ENCODE measurements around the gene EMILIN2. TPM values are rescaled to one million over a fixed set of nuclear protein-coding genes. Genes with fewer than 3 reads are reported as not detected.

Gene EMILIN2
- total and polyA plus RNA-seq, 2 of the 13 experiments (the other 11 are each of a cell fraction or from before 2014, with no cell fraction given), result 7.6 to 8.2 TPM

GRCh38 chr18:2923464-2923863, 76.7 kb downstream of the EMILIN2 start:
- no peak overlapping the region for H3K4me3 ChIP-seq (replicated peaks in 1 of 3; ENCODE audit: insufficient read depth in 1 of 3, low read depth in 2 of 3, low read length in 3 of 3)
- H3K4me1 ChIP-seq (ENCODE audit: insufficient read depth, low read length), result no peaks in the 10 kb centered on the region
- no peak for FAIRE-seq
- H4K20me1 ChIP-seq (ENCODE audit: insufficient read depth, low read length), result no peaks in the 10 kb centered on the region
- H3K27me3 ChIP-seq (ENCODE audit: control insufficient read depth in 1 of 2, insufficient read depth in 2 of 2, low read length in 2 of 2), result no peaks in the 10 kb centered on the region
- H2AFZ ChIP-seq (ENCODE audit: low read length), result no peak overlapping the region
- POLR2A ChIA-PET, result interaction anchor here (2.1 kb wide), 1 partner anchor 17 kb away, joined by 6 read pairs; no protein-coding TSS in a partner anchor
- H3K9me3 ChIP-seq (ENCODE audit: low read length), result no peaks in the 10 kb centered on the region
- in situ Hi-C loops (cut with HindIII; ENCODE audit: extremely low pct_ligation_motif_present, low pct_unique_long_range_greater_than_20kb), result no loop called here
- no peak for ATAC-seq
- intact Hi-C loops (cut with micrococcal nuclease; ENCODE audit: unreplicated experiment), result no loop called here
- CTCF ChIA-PET (ENCODE audit: low intra/inter-chr PET ratio, low total read pairs), result no interaction called here
- no peak overlapping the region for H3K9ac ChIP-seq (ENCODE audit: insufficient read depth, low read depth, low read length)
- BruUV-seq (replicated peaks), result no TSS peak
- no peak overlapping the region for H3K27ac ChIP-seq (ENCODE audit: extremely low read length, insufficient read depth, low read length)
- no peak for DNase-seq (ENCODE audit: low spot score)
- no peaks in the 10 kb centered on the region for H3K79me2 ChIP-seq (ENCODE audit: insufficient read depth, low read length)
- no peak overlapping the region for H3K4me2 ChIP-seq (ENCODE audit: low read depth, low read length)
- peaks cover 47 to 98% of the 10 kb centered on the region in 2 experiments for H3K36me3 ChIP-seq (replicated peaks in 1 of 2; ENCODE audit: control insufficient read depth in 1 of 2, insufficient read depth in 2 of 2, low read length in 2 of 2)
- TF ChIP-seq NFE2L2 (IDR thresholded peaks at IDR 0.05; ENCODE audit: low read length) (no peak), JUN (CRISPR knock-in tag; IDR thresholded peaks at IDR 0.05) (no peak), ZNF180 (CRISPR knock-in tag; IDR thresholded peaks at IDR 0.05; ENCODE audit: borderline replicate concordance, low read depth) (no peak), SAP130 (CRISPR knock-in tag; IDR thresholded peaks at IDR 0.05; ENCODE audit: low read depth) (no peak), SMAD3 (CRISPR knock-in tag; IDR thresholded peaks at IDR 0.05) (no peak), ZKSCAN5 (CRISPR knock-in tag; IDR thresholded peaks at IDR 0.05) (no peak), ZNF724P (CRISPR knock-in tag; IDR thresholded peaks at IDR 0.05; ENCODE audit: borderline replicate concordance) (no peak), THAP9 (CRISPR knock-in tag; IDR thresholded peaks at IDR 0.05; ENCODE audit: borderline replicate concordance) (no peak), NCOR1 (IDR thresholded peaks at IDR 0.05; ENCODE audit: borderline replicate concordance, low read length) (no peak), ZNF343 (CRISPR knock-in tag; IDR thresholded peaks at IDR 0.05) (no peak), TGIF2 (CRISPR knock-in tag; IDR thresholded peaks at IDR 0.05) (no peak)
- WGBS (ENCODE audit: low lambda C conversion rate), result 97% methylated on average over 6 of the region's 6 CpGs

Measured in HepG2 (cell line).